22Rv1 (cell line): ENCODE results near the gene GATD1.

Experiments
- ZFX ChIP-seq: fragments of 450-650 bp; IDR thresholded peaks from 2 replicates; pipeline ENCODE4 v1.6.1; 2017; ENCODE audit warnings: antibody characterized with exemption, borderline replicate concordance
- TF ChIP-seq, protein P1 (sequence below): fragments of 450-650 bp; IDR thresholded peaks from 2 replicates; pipeline ENCODE4 v1.5.1; 2017; ENCODE audit warnings: mild to moderate bottlenecking

DNA sequence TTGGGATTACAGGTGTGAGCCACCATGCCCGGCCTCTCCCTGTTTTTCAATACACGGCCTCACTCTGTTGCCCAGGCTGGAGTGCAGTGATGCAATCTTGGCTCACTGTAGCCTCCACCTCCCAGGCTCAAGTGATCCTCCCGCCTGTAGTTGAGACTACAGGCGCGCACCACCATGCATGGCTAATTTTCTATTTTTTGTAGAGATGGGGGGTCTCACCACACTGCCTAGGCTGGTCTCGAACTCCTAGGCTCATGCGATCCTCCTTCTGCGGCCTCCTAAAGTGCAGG lies 11.5 kb downstream of the GATD1 start:
- TF ChIP-seq, protein P1, sequence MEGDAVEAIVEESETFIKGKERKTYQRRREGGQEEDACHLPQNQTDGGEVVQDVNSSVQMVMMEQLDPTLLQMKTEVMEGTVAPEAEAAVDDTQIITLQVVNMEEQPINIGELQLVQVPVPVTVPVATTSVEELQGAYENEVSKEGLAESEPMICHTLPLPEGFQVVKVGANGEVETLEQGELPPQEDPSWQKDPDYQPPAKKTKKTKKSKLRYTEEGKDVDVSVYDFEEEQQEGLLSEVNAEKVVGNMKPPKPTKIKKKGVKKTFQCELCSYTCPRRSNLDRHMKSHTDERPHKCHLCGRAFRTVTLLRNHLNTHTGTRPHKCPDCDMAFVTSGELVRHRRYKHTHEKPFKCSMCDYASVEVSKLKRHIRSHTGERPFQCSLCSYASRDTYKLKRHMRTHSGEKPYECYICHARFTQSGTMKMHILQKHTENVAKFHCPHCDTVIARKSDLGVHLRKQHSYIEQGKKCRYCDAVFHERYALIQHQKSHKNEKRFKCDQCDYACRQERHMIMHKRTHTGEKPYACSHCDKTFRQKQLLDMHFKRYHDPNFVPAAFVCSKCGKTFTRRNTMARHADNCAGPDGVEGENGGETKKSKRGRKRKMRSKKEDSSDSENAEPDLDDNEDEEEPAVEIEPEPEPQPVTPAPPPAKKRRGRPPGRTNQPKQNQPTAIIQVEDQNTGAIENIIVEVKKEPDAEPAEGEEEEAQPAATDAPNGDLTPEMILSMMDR, result no peak
- no peak for TF ChIP-seq ZFX
